Right lobe of liver (tissue), 4 donors: ENCODE data around the gene L3MBTL3.
"Not testable (repeated sequence)": the region's sequence is repeated elsewhere in the genome, so short reads cannot be mapped to it uniquely, and the experiment has no call there.

Experiments
- POLR2A ChIP-seq: fragments of 450-650 bp; IDR thresholded peaks from one replicate; pipeline ENCODE4 v1.6.1; 2017; ENCODE audit warnings: antibody characterized with exemption, mild to moderate bottlenecking
- TF ChIP-seq, protein P1 (sequence below), 4 donors: fragments of 200-600 bp in 3 of 4; fragments of 450-650 bp in 1 of 4; IDR thresholded peaks; one replicate each; pipeline versions ENCODE4 v1.5.1 to v1.8.0; 2016 to 2022; ENCODE audit warnings: antibody characterized with exemption in 4 of 4, mild to moderate bottlenecking in 2 of 4
- donor health status: DM: no; HTN: no; CAD: no.
- donor health status: DM: no; HTN: no; CAD: no.
- donor health status: DM: no; HTN: yes; CAD: no.

DNA sequence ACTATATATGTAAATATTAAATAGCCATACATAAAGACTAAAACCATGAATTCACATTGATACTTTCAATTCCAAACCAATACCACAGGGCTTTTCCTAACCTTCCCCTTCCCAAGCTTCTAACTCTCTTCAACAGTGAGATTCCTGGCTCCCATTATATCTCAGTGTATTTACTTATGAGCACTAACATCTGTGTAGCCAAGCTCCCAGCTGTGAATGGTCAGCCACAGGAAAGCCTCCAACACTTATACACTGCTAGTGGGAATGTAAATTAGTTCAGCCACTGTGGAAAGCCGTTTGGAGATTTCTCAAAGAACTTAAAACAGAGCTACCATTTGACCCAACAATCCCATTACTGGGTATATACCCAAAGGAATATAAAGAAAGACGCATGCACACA lies 130.6 kb downstream of the L3MBTL3 start:
- TF ChIP-seq, protein P1, sequence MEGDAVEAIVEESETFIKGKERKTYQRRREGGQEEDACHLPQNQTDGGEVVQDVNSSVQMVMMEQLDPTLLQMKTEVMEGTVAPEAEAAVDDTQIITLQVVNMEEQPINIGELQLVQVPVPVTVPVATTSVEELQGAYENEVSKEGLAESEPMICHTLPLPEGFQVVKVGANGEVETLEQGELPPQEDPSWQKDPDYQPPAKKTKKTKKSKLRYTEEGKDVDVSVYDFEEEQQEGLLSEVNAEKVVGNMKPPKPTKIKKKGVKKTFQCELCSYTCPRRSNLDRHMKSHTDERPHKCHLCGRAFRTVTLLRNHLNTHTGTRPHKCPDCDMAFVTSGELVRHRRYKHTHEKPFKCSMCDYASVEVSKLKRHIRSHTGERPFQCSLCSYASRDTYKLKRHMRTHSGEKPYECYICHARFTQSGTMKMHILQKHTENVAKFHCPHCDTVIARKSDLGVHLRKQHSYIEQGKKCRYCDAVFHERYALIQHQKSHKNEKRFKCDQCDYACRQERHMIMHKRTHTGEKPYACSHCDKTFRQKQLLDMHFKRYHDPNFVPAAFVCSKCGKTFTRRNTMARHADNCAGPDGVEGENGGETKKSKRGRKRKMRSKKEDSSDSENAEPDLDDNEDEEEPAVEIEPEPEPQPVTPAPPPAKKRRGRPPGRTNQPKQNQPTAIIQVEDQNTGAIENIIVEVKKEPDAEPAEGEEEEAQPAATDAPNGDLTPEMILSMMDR (IDR thresholded peaks at IDR 0.05), result not testable (repeated sequence)
- TF ChIP-seq POLR2A, result not testable (repeated sequence)
